Activated CD4-positive, alpha-beta T cell treated with anti-CD3 and anti-CD28 coated beads, Interleukin-2, amount 10 ng/mL, durations not matched to agents 7 days and 5 days (primary cell): ENCODE measurements around the gene AANAT. TPM values are rescaled to one million over a fixed set of nuclear protein-coding genes. Genes with fewer than 3 reads are reported as not detected.
A peak's percentile ranks its signal among the peaks of the same experiment; 100 is the strongest.

Experiments
- CTCF ChIA-PET: fragments of 350-600 bp; sonication (Branson Sonifier 250); formaldehyde crosslinking; loops from one replicate; lab custom pipeline; 2021; ENCODE audit warnings: antibody characterized with exemption; lab: Charles Lee
- POLR2A ChIA-PET: fragments of 350-600 bp; sonication (Branson Sonifier 250); formaldehyde crosslinking; loops from one replicate; lab custom pipeline; 2021; ENCODE audit warnings: antibody characterized with exemption; lab: Charles Lee
- DNase-seq: peaks from one replicate; pipeline ENCODE4 v3.0.0-alpha.2; 2020
- H3K27ac Mint-ChIP-seq: one replicate; pipeline ENCODE4 v1.8.0; 2021; ENCODE audit warnings: mild to moderate bottlenecking, moderate library complexity, mixed read lengths
- H3K27me3 Mint-ChIP-seq: one replicate; pipeline ENCODE4 v1.8.0; 2021; ENCODE audit warnings: mixed read lengths
- H3K36me3 Mint-ChIP-seq: one replicate; pipeline ENCODE4 v1.8.0; 2021; ENCODE audit warnings: low read depth, mixed read lengths
- H3K4me1 Mint-ChIP-seq: one replicate; pipeline ENCODE4 v1.8.0; 2021; ENCODE audit warnings: mixed read lengths
- H3K4me3 Mint-ChIP-seq: one replicate; pipeline ENCODE4 v1.8.0; 2021; ENCODE audit warnings: mild to moderate bottlenecking, moderate library complexity, mixed read lengths
- H3K9me3 Mint-ChIP-seq: one replicate; pipeline ENCODE4 v1.8.0; 2021; ENCODE audit warnings: mixed read lengths
- total RNA-seq, 2 experiments: library from RNA; stranded (reverse); gene quantifications; one replicate each; pipeline ENCODE4 v1.2.3, GENCODE V29; 2021

Gene AANAT
- total RNA-seq, 2 experiments from 2014 or later: not detected

DNA sequence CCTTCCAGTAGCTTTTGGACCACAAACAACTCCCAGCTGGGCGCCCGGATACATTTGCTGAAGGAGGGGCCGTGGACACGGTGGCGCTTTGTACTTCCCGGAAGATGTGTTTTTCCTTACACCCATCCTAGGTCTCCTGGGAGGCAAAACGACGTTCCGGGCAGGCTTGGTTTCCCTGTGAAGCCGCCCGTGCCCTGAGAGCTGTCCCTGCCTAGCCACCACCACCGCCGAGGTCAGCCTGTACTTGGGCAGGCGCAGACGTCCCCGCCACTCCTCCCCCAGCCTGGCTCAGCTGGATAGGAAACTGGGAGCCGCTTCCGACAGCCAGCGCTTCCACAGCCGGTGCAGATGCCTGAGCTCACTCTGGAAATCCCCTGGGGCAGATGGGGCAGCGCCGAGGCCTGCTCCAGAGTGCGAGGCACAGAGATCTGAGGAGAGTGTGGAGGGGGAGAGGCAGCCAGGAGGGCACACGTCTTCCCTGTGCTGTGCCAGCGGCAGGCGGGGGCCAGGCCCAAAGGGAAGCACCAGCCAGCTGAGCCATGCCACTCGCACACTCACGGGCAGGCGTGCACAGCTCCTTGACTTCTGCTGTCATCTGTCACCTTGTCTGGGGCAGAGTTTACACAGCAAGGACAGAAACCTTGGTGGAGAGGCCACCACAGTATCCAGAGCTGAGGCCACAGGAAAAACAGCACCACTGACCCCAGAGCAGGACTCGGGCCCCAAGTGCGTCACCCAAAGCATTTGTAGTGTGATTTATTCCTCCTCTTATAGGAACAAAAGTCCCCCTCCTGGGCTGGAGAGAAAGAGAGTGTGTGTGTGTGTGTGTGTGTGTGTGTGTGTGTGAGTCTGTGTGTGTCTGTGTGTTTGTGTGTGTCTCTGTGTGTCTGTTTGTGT, 30.8 kb downstream of the AANAT start:
- POLR2A ChIA-PET: no interaction called here
- H3K4me1 Mint-ChIP-seq: peaks cover 70% of the 10 kb centered on the region

GRCh38 chr17:76498876-76499251, 31.5 kb downstream of the AANAT start:
- Mint-ChIP-seq H3K4me1 (peaks cover 64% of the 10 kb centered on the region), H3K27me3 (no peaks in the 10 kb centered on the region), H3K4me3 (peak overlapping the region; percentile 24), H3K9me3 (no peaks in the 10 kb centered on the region), H3K27ac (peak overlapping the region; percentile 81), H3K36me3 (peaks cover 5% of the 10 kb centered on the region)
- DNase-seq: no peak
- ChIA-PET CTCF (interaction anchor here (1.4 to 3.1 kb wide), 4 partner anchors 9 to 46 kb away, joined by 4 to 10 read pairs (median 6); partner anchors contain the start of gene UBE2O), POLR2A (interaction anchor here (0.6 kb wide), 1 partner anchor 219 kb away, joined by 4 read pairs; no protein-coding TSS in a partner anchor)

More for the DNA sequence above, 30.8 kb downstream of the AANAT start:
- CTCF ChIA-PET: interaction anchor here (0.7 to 3.1 kb wide), 3 partner anchors 9 to 87 kb away, joined by 3 to 10 read pairs (median 7); no protein-coding TSS in a partner anchor
- Mint-ChIP-seq H3K27ac (peak overlapping the region; percentile 81), H3K27me3 (no peaks in the 10 kb centered on the region), H3K36me3 (peaks cover 6% of the 10 kb centered on the region), H3K9me3 (no peaks in the 10 kb centered on the region), H3K4me3 (peak overlapping the region; percentile 10)
- no peak for DNase-seq

GRCh38 chr17:76499267-76499667, 31.9 kb downstream of the AANAT start:
- ChIA-PET POLR2A (interaction anchor here (0.6 kb wide), 1 partner anchor 219 kb away, joined by 4 read pairs; no protein-coding TSS in a partner anchor), CTCF (interaction anchor here (1.4 to 3.1 kb wide), 4 partner anchors 8 to 46 kb away, joined by 4 to 10 read pairs (median 6); partner anchors contain the start of gene UBE2O)
- Mint-ChIP-seq H3K27ac (peak overlapping the region; percentile 81), H3K36me3 (peaks cover 5% of the 10 kb centered on the region), H3K9me3 (no peaks in the 10 kb centered on the region), H3K4me1 (peaks cover 62% of the 10 kb centered on the region), H3K27me3 (no peaks in the 10 kb centered on the region), H3K4me3 (peak overlapping the region; percentile 85)
- no peak for DNase-seq

DNA sequence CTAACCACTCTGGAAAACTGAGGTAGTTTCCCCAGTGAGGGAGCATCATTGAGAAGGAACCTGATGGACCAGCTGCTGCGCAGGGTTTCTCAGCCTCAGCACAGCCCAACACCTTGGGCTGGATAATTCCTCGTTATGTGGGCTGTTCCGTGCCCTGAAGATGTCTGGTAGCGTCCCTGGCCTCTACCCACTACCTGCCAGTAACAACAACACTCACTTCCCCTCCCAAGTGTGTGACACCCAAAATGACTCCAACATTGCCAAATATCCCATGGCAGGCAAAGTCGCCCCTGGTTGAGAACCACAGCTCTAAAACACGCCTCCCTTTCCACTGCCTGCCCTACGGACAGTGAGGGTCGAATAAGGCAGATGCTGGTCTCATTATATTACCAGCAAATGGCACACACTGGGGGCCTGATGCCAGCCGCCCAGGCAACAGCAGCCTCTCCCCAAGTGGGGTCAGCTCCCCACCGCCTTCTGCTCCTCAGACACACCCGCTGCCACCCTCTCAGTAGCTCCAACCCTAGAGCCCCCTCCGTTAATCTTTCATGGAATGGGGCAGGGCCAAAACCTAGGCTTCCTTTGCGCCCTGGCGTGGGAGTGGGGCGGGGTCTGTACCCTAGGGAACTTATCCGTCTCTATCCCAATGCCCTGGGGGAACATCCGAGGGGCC, 32.8 kb downstream of the AANAT start:
- DNase-seq: no peak

GRCh38 chr17:76500747-76501017, 33.3 kb downstream of the AANAT start:
- Mint-ChIP-seq H3K4me3 (peak overlapping the region; percentile 85), H3K36me3 (peaks cover 5% of the 10 kb centered on the region), H3K4me1 (peaks cover 54% of the 10 kb centered on the region), H3K27ac (peak overlapping the region; percentile 76), H3K27me3 (no peaks in the 10 kb centered on the region), H3K9me3 (no peaks in the 10 kb centered on the region)
- DNase-seq: no peak
- ChIA-PET CTCF (interaction anchor here (1.3 kb wide), 1 partner anchor 10 kb away, joined by 4 read pairs; no protein-coding TSS in a partner anchor), POLR2A (interaction anchor here (0.5 kb wide), 1 partner anchor 82 kb away, joined by 3 read pairs; no protein-coding TSS in a partner anchor)

More for the DNA sequence above, 32.8 kb downstream of the AANAT start:
- Mint-ChIP-seq H3K4me3 (peak overlapping the region; percentile 85), H3K27me3 (no peaks in the 10 kb centered on the region), H3K9me3 (no peaks in the 10 kb centered on the region), H3K4me1 (peaks cover 56% of the 10 kb centered on the region), H3K36me3 (peaks cover 5% of the 10 kb centered on the region), H3K27ac (peak overlapping the region; percentile 76)
- POLR2A ChIA-PET: interaction anchor here (0.5 kb wide), 1 partner anchor 82 kb away, joined by 3 read pairs; no protein-coding TSS in a partner anchor
- CTCF ChIA-PET: interaction anchor here (0.6 to 1.7 kb wide), 4 partner anchors 10 to 47 kb away, joined by 3 to 6 read pairs (median 4); partner anchors contain the start of gene UBE2O

DNA sequence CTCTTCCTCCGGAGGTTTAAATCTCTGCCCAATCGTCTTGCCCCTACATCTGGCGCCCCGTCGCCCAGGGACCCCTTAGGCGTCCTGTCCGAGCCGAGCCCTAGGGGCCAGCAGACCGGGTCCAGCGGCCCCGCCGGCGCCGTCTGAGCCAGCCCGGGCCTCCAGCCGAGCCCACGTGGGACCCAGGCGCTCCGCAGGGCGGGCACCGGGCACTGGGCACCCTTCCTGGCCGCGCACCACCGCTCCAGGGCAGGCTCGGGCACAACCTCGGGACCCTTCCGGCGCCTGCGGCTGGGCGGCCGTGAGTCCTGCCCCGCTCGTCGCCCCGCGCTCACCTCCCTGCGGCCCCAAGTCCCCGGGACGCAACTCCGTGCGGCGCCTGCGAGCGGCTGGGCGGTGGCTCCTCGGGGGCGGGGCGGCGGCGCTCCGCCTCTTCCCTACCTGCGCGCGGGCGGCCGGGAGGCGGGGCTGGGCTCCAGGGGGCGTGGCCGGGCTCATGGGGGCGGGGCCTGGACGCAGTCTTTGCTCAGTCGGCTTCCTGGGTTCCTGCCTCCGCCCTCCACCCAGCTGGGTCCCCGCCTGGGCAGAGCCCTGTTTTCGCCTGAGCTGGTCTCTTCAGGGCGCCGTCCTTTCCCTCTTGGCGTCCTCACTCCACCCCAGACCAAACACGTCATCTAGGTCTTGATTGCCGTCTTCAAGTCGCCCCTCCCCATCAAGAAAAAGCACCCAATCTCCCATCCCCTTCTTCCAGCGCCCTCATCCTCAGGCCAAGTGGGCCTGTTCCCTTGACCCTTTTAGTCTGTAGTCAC, 33.8 kb downstream of the AANAT start, which contains the start of gene RHBDF2:
TSS of gene RHBDF2 (minus strand) at position 406 of the 809 bp plus-strand sequence. CDS start 19,899 bp downstream, outside the sequence.
- peak; percentile 93 for DNase-seq
- Mint-ChIP-seq H3K27ac (peak within 1 kb of the TSS; percentile 97), H3K9me3 (no peaks in the 10 kb centered on the region), H3K36me3 (peaks cover 5% of the 10 kb centered on the region), H3K27me3 (no peaks in the 10 kb centered on the region), H3K4me3 (peak within 1 kb of the TSS; percentile 85), H3K4me1 (peaks cover 57% of the 10 kb centered on the region)
- ChIA-PET CTCF (interaction anchor here (0.7 to 2.6 kb wide), 9 partner anchors 9 to 116 kb away, joined by 3 to 13 read pairs (median 4); partner anchors contain the start of gene UBE2O), POLR2A (no interaction called here)

- CTCF ChIA-PET: interaction anchor here (0.7 to 2.6 kb wide), 10 partner anchors 9 to 117 kb away, joined by 3 to 13 read pairs (median 4); partner anchors contain the start of genes PRCD and UBE2O
- no peak for DNase-seq
- H3K4me1 Mint-ChIP-seq: peaks cover 63% of the 10 kb centered on the region
- H3K27ac Mint-ChIP-seq: peak overlapping the region; percentile 97
- no peaks in the 10 kb centered on the region for H3K9me3 Mint-ChIP-seq
- POLR2A ChIA-PET: no interaction called here
- no peaks in the 10 kb centered on the region for H3K27me3 Mint-ChIP-seq
- peaks cover 5% of the 10 kb centered on the region for H3K36me3 Mint-ChIP-seq
- peak overlapping the region; percentile 85 for H3K4me3 Mint-ChIP-seq
Measured at GRCh38 chr17:76501827-76502307, 34.5 kb downstream of the AANAT start.

GRCh38 chr17:76502341-76503211, 35.2 kb downstream of the AANAT start:
- ChIA-PET POLR2A (no interaction called here), CTCF (interaction anchor here (0.6 to 2.6 kb wide), 16 partner anchors 8 to 586 kb away, joined by 3 to 13 read pairs (median 4); partner anchors contain the start of genes PRCD and UBE2O)
- no peaks in the 10 kb centered on the region for H3K9me3 Mint-ChIP-seq
- peak overlapping the region; percentile 42 for H3K27ac Mint-ChIP-seq
- H3K4me3 Mint-ChIP-seq: no peak overlapping the region
- DNase-seq: no peak
- peaks cover 60% of the 10 kb centered on the region for H3K4me1 Mint-ChIP-seq
- H3K27me3 Mint-ChIP-seq: peaks cover under 1% of the 10 kb centered on the region
- peaks cover 2% of the 10 kb centered on the region for H3K36me3 Mint-ChIP-seq

GRCh38 chr17:76504117-76504516, 36.7 kb downstream of the AANAT start:
- Mint-ChIP-seq H3K27me3 (peaks cover 7% of the 10 kb centered on the region), H3K4me1 (peaks cover 52% of the 10 kb centered on the region), H3K4me3 (no peak overlapping the region), H3K9me3 (no peaks in the 10 kb centered on the region), H3K27ac (peak overlapping the region; percentile 69), H3K36me3 (peaks cover 2% of the 10 kb centered on the region)
- POLR2A ChIA-PET: no interaction called here
- DNase-seq: no peak
- CTCF ChIA-PET: interaction anchor here (0.6 to 1.4 kb wide), 4 partner anchors 10 to 485 kb away, joined by 3 to 7 read pairs (median 4); no protein-coding TSS in a partner anchor

DNA sequence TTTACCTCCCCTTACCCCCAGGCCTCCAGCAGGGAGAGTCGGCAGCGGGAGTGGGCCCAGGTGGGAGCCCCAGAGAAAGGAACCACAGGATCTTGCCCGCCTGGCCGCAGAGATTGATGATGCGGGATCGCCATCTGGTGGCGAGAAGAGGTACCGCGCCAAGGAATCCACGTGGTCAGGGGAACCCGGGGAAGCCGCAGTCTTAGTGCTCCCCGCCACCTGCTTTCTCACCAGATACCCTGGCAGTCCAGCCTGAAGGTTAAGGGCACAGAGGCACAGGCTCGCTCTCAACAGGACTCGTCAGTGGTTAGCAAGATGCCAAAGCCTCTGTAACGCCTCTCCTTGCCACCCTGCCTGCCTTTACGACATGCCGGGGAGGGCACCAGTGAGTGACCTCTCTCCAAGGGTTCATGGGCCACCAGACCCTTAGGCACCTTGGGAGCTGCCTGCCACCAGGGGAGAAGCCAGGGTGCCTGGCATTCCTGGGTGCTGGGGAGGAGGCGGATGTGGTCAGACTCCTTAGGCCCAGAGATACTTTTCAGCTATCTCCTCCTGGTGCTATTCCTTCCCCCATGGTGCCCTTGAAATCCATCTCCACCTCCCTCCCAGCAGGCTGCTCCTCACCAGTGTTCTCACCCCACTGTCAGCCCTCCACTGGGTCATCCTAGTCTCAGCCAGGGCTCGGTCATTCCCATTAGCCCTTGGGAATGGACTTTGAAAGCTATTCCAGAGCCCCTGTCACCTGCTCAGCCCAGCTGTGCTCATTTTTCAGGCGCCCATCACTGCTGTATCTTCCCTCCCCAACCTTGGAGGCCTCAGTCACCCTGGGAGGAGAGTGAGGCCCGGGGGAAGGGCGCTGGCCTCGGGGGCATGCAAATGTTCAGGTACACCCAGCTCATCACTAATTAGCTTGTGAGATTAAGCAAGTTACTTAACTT, 39.3 kb downstream of the AANAT start:
- H3K36me3 Mint-ChIP-seq: no peaks in the 10 kb centered on the region
- ChIA-PET POLR2A (interaction anchor here (1.0 kb wide), 1 partner anchor 14 kb away, joined by 3 read pairs; no protein-coding TSS in a partner anchor), CTCF (interaction anchor here (0.6 to 3.4 kb wide), 21 partner anchors 8 to 442 kb away, joined by 3 to 16 read pairs (median 4); partner anchors contain the start of genes AANAT and SPHK1)
- H3K4me3 Mint-ChIP-seq: no peak overlapping the region
- peak; percentile 90 for DNase-seq
- no peaks in the 10 kb centered on the region for H3K9me3 Mint-ChIP-seq
- H3K4me1 Mint-ChIP-seq: peaks cover 45% of the 10 kb centered on the region
- H3K27ac Mint-ChIP-seq: peak overlapping the region; percentile 64
- peaks cover 7% of the 10 kb centered on the region for H3K27me3 Mint-ChIP-seq
